HG02623 (cell line): ENCODE data around the gene CLP1.

ENCODE experiments used
- ATAC-seq: cut with Tn5 transposase; IDR thresholded peaks from one replicate; pipeline ENCODE4 v1.9.1; 2021; ENCODE audit warnings: moderate library complexity; ENCODE audit not compliant: unreplicated experiment

Gene CLP1

DNA sequence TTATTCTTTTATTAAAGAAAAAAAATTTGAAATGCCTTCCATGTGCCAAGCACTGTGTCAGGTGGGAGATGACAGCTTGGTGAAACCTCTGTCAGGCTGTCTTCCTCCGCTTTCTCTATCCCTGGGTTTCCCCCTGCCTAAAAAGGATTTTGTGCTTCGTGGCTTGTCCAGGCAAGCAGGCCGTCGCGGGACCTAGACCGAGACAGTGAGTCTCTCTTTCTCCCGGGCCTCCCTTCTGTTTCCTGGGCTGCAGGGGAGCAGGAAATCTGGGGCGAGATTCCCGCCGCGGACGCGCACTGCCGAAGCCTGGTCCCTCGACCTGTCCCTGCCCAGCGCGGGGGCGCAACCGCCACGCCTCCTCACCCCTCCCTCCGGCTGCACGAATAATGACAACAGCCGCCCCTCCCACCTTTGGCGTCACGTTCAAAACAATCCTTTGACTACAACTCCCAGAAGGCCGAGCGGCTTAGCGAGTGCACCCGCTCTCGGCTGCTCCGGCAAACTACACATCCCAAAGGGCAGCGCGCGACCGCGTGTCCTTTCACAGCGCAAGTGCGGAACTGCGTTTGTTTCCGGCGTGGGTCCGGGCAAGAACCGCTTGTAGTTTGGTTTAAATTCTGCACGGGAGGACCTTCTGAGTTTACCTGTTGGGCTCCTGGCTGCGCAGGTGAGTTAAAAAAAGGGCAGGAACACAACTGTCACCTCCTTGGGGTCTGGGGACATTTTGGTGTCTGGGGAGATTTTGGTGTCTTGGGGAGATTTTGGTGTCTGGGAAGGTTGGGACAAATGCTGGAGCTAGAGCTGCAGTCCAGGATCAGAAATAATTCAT lies at the start of gene CLP1:
Gene CLP1, plus strand, starts transcription at position 569 of the 829 bp plus-strand sequence. CDS start 1,715 bp downstream, outside the sequence.
- peak; percentile 99 for ATAC-seq

GRCh38 chr11:57610170-57610569 lies 47.4 kb upstream of the CLP1 start:
- no peak for ATAC-seq

GRCh38 chr11:57614234-57614772 lies 43.3 kb upstream of the CLP1 start:
- no peak for ATAC-seq

DNA sequence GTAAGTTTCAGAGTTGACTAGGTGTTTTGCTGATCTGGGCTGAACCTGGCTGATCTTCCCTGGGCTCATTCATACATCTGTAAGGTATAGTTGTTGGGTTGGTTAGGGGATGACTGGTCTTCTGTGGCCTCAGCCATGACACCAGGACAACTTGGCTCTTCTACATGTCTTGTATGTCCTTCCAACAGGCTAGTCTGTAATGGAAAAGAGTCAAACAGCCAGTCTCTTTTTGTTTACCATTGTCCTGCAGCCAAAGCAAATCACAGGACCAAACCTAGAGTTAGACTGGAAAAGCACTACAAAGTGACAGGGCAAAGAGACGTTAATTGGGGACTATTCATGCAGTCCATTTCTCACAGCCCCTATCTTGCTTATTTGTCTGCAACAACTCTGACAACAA lies 42.3 kb upstream of the CLP1 start:
- ATAC-seq: no peak

DNA sequence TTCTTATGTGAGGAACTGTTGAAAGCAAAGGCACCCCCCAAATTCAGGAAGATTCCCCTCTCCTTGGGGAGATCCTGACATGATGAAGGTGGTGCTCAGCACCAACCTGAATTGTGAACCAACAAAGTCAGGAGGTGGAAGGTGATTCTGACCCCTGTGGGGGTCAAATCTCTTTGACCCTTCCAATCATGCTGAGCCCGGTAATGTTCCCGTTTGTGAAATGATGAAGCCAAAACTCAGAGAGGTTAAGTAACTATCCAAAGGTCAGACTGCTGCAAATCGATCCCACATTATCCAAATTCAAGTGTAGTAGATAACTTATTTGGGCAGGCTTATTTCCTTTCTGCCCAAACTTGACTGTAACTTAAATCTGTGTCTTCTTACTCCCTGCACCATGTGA lies 41.0 kb upstream of the CLP1 start:
- ATAC-seq: no peak

DNA sequence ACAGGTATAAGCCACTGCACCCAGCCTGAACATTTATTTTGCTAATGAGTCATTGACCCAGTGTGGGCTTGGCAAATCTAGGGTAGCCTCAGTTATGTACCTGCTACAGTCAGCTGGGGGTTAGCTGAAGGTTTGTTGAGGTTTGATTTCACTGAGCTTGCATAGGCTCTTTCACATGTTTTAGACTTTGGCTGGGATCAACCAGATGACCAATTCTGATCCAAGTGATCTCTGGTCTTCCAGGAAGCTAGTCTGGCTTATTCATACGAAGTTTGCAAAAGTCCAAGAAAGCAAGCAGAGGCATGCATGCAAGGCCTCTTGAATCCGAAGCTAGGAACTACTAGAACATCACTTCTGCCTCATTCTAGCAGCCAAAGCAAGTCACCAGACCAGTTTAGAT lies 39.1 kb upstream of the CLP1 start:
- ATAC-seq: no peak

DNA sequence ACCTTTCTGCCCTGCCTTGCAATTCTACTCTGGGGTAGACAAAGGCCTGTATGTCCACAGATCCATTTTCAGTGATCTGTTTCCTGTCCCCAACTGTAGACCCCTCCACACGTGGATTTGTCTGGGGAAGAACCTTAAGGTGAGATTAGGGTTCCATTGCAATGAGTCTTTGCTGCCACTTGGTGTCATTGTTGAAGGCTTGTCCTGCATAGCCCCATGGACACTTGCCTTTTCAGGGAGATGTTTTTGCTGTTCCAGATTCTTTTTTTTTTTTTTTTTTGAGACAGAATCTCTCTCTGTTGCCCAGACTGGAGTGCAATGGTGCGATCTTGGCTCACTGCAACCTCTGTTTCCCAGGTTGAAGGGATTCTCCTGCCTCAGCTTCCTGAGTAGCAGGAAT lies 38.2 kb upstream of the CLP1 start:
- no peak for ATAC-seq

DNA sequence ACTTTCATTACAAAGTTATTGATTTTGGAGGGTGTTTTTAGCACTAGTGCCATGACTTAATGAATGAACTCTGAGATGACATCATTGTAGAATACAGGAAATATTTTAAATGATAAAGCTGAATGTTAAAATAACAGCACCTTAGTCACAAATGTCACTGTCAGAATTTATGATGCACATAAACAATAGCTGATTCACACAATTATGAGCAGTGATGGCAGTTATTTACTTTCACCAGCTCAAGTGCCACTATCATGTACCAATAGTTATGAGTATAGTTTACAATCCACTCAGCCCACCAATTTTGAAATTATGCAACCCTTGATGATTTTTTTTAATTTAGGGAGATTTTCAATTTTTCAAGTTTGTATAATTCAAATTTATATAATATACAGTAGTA lies 37.1 kb upstream of the CLP1 start:
- ATAC-seq: no peak

GRCh38 chr11:57622263-57622662 lies 35.3 kb upstream of the CLP1 start:
- no peak for ATAC-seq

GRCh38 chr11:57624864-57625263 lies 32.7 kb upstream of the CLP1 start:
- no peak for ATAC-seq

DNA sequence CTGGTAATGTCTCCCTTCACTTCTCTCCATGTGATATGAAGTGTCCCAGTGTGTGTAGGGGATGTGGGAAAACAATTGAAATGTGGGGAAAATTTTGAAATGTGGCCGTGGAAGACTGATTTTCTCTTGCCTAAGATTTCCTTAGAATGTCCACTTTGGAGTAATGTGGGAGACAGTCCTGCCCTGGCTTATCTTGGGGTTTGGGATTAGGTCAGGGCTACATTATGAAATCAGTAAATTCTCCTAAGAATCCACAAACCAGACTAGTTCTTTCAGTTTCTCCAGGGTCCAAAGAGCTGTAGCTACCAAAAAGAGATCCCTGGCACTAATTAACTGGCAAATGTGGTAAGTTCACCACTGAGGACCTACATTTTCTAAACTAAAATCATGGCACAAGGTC lies 30.7 kb upstream of the CLP1 start:
- no peak for ATAC-seq

DNA sequence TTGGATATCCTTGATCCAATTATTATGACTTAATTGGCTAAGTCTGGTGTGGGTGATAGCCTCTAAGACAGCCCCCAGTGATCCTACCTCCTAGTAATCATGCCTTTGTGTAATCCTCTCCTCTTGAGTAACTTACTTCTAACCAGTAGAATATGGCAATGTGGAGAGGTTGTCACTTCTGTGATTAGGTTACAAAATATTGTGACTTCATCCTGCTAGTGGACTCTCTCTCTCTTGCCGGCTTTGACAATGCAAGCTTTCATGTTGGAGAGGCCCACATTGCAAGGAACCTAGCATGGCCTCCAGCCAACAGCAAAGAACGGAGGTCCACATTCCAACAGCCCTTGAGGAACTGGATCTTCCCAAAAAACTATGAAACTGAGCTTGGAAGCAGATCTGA lies 27.4 kb upstream of the CLP1 start:
- ATAC-seq: no peak

GRCh38 chr11:57632116-57632515 lies 25.4 kb upstream of the CLP1 start:
- ATAC-seq: no peak

DNA sequence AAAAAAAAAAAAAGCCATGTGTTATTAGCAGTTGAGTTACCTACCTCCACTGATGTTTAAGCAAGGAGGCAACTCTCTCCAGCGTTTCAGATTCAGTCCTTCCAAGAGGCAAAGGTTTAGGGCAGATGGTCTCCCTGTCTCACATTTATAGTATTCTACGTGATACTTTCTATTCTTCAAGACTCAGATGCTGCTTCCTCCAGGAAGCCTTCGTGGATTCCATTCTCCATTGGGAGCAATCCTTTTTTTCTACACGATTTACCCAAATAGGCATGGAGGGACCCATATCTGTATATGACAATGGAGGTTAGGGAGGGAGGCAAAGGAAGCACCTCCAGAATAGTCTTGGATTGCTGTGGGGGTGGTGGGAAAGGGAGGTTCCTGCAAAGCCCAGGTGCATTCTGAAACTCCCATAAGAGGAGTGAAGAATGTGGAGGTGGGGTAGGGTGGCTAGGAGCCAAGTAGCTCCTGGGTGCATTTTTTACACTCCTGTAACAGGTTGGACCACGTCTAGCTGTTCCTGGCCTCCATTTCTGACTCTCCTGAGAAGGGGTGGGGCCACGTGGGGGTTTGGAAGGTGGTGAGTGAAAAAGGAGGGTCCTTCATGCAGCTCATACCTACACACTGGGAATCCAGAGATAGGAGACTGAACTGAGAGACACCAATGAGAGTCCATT lies 24.0 kb upstream of the CLP1 start:
- ATAC-seq: no peak

GRCh38 chr11:57634311-57634710 lies 23.3 kb upstream of the CLP1 start:
- ATAC-seq: no peak

DNA sequence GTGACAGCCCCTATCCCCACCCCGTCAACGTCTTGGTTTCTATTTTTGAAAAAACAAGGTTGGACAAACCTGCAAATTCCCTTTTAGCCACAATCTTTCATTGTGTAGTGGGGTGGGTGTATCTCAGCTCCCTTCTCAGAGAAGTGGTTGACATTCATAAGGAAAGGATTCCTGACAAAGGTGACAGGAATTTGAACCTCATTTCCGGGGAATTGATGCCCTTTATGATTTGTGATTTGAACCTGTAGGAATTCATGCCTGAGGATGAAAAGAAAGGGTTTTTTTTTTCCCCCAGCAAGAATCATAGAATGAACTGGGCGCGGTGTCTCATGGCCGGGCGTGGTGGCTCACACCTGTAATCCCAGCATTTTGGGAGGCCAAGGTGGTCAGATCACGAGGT lies 22.3 kb upstream of the CLP1 start:
- no peak for ATAC-seq

GRCh38 chr11:57637626-57638004 lies 19.9 kb upstream of the CLP1 start:
- no peak for ATAC-seq

DNA sequence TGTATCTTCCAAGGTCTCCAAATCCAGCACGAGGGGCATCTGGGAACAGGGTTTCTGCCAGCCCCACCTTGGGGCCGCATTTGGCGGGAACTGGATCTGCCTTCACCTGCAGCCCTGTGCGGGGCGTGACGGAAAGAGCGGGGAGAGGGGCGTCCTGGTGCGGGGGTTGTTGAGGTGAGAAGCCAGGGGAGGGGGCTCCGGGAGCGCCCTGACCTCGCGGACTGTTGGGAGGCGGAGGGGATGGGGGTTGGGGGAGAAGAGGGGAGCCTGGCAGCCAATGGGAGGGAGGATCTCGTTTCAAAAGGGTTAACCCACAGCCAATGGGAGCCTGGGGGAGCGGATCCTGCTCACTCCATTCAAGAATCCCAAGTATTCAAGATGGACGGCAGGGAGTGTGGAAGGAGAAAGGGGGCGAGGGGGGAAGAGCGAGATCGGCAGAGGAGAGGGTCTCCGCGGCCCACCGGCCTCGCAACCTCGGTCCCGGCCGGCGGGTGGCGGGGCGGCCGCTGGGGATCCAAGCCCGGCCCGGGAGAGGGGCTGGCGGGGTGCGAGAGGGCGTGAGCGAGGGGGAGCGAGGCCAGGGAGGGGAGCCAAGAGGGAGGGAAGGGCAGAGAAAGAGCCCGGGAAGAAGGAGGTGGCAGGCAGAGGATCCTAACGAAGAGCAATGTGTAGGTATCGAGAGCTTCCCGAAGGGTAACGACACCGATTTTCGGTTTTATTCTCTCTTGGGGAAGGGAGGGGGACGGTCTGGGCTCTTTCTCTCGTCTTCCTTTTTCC lies 19.4 kb upstream of the CLP1 start:
- no peak for ATAC-seq

DNA sequence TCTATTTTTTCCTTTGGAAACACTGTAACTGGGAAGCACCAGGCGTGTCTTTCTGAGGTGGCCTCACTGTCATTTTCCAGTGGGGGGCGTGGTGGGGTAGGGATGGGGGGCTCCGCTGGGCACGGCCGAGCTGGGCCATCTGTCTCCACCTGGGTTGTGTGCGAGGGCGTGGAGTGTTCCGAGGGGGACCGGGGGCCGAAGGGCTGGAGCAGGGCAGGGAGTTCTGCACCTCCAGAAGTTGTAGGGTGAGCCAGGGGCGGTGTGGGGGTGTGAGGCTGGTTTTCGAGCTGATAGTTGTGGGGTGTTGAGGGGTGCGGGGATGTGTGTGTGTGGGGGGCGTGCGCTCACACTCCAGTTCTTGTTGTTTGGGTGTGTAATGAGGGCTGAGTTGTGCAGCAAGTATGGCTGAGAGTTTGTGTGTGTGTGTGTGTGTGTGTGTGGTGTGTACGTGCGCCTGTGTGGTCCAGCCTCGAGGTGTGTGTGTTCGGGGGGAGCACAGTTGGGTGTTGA lies 18.7 kb upstream of the CLP1 start:
- ATAC-seq: no peak

GRCh38 chr11:57639321-57640067 lies 18.1 kb upstream of the CLP1 start:
- no peak for ATAC-seq
